NCI-H146 (cell line): ENCODE data around the gene LRRN4.
"Not testable (repeated sequence)": the region's sequence is repeated elsewhere in the genome, so short reads cannot be mapped to it uniquely, and the experiment has no call there.

Experiments
- DNase-seq: peaks from one replicate; lab custom pipeline; 2025; lab: John Stamatoyannopoulos, UW

Gene LRRN4

DNA sequence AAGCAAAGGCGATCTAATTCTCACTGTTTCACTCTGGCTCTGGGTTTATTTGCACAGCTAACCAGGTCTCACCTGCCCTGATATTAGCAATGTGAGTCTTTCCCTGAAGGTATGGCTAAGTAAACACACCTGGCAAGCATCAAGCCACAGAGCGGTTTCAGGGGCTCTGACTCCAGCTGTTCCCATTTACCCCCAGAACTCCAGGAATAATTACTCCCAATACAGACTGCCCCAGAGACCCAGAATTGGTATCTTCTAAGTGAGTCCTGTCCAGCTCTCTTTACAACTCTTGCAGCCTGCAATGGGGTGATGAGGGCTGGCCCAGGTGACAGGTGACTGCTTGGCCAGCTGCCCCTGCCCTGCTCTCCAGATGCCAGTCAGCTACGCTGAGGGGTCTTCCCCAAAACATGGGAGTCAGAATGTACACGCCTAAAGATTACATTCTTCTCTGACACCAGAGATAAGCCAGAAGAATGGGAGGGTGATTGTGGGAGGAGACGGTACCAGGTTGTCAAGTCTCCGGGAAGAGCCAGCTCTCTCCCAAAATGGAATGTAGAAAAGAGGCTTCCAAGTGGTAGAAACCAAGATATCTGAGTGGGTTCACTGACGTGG is 4.9 kb upstream of the LRRN4 start:
- peak; percentile 98 for DNase-seq

DNA sequence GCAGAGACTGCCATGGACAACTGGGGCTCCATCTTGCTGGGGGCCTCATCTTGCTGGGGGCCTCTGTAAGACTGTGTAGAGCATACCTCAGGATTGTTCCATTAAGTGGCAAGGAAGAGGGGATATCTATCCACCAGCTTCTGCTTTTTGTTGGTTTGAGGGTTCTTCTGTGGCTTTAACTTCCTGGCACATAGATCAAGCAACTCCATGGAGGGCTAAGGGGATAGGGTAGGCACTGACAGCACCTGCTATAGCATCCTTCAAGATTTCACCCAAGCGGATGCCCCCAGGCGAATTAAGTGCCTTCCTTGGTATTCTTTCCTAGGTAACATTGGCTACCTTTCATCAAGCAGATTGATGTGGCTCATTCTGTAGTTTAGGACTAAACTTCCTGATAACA is 3.8 kb upstream of the LRRN4 start:
- no peak for DNase-seq

DNA sequence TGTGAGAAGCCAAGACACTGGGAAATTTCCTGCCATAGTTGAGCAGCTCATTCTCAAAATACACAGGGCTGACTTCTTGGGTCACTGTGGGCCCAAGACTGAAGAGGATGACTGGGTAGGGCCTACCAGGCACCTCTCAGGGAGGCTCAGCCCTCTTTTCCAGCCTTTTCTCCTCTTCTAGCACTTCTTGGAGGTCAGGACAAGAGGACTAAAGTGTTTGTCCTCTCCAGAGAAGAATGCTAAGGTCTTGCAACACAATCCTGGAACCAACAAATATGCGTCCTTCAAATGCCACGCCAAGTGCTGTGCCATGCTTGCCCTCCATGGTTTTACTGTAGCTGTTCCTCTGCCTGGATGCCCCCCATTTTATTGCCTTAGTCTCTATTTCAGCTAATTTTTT is 3.3 kb upstream of the LRRN4 start:
- no peak for DNase-seq

DNA sequence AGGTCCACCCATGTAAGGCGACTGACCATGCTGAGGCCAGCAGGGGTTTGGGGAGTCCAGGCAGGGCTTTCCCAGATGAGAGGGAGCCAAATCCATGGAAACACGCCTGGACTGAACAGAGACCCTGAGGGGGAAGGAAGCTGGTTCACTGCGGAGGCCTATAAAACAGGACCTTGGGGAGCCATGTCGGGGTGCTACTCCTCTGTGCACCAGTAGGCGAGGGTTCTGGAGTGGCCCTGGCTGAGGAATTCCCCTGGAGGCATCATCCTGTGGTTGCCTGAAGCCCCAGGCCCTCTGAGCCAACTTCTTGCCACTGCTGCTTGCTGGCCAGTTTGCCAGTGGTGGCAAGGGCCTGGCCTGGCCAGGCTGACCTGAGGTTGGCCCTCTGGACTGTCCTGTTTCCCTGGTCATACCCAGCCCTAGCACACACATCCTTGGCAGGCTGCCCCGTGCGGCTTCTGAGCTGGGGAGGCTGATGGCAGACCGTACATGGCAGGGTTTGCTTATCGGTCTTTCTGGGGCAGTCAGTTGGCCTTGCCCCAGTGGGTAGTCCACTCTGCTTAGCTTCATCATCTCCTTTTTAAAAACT is 2.2 kb upstream of the LRRN4 start:
- no peak for DNase-seq

DNA sequence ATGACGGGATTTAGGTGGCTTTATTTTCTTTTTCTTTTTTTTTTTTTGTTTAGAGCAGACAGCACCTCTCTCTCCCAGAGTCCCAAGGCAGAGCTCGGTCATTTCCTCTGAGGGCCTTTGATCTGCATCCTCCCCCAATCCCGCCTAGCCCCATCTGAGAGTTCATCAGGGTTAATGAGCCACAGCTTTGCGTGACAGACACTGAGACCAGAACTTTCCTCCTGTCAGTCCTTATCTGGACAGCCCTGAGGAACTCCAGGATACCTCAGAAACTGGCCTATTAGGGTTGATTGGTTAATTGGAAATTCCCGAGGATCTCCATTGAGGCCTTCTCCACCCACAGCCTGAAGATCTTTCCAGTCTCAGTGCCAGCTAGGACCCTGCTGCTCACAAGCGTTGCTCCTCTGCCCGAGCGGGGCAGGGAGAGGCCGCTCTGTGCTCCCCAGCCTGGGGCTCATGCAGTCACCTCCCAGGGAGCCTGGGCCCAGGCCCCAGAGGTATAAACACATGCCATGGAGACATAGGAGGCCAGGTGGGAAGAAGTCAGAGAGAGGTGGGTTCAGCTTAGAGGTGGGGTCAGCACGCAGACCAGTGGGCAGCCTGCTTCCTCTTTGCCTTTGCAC is 1.4 kb upstream of the LRRN4 start:
- DNase-seq, result no peak

DNA sequence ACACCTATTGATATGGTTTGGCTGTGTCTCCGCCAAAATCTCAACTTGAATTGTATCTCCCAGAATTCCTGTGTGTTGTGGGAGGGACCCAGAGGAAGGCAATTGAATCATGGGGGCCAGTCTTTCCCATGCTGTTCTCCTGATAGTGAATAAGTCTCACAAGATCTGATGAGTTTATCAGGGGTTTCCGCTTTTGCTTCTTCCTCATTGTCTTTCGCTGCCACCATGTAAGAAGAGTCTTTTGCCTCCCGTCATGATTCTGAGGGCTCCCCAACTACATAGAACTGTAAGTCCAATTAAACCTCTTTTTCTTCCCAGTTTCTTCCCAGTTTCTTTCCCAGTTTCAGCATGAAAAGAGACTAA is 810 bp upstream of the LRRN4 start:
- not testable (repeated sequence) for DNase-seq

DNA sequence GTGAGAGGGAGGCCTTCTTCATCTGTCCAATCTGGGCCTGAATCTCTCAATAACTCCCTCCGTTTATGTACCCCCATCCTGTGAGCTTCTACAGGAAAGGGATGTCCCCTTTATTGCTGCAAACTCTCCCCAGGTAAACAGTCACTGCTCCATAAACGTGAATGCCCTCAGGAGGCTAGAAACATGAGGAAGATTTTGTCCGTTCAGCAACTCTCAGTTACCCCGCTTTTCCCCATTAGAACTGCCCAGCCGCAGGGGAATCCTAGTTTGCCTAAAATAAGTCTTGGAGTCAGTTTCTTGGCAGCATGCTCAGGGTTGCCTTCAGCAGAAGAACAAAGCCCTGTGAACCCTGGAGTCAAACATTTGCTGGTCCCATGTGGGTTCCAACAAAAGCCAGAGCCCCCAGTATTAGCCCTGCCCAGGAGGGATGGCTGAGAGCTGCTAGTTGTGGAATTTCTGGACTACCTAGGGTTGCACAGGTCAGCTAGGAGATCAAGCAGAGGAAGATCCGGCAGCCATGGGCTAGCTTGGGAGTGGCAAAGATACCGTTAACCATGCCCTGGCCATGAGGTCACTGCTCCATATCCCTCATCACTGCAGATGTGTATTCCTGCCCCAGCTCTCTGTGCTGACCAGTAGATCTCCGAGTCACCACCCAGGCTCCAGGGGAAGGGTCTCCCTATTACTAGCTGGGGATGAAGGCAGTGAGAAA is 640 bp downstream of the LRRN4 start:
- no peak for DNase-seq

DNA sequence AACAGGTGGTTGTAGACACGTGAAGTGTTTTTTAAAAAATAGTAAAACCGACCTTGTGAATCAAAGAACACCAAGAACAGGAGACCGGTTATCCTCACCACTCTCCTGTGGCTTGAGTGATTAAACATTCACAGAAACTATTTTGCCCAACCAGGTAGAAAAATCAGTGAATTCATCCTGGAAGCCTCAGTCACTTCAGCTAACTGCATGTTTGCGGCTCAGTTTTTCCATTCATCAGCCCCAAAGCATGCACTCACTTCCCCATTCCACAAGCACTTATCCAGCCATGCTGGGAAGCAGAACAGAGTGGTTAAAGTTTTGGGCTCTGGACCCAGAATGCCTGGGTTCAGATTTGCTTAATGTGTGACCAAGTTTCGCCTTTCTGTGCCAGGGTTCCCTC is 2.4 kb downstream of the LRRN4 start:
- no peak for DNase-seq

DNA sequence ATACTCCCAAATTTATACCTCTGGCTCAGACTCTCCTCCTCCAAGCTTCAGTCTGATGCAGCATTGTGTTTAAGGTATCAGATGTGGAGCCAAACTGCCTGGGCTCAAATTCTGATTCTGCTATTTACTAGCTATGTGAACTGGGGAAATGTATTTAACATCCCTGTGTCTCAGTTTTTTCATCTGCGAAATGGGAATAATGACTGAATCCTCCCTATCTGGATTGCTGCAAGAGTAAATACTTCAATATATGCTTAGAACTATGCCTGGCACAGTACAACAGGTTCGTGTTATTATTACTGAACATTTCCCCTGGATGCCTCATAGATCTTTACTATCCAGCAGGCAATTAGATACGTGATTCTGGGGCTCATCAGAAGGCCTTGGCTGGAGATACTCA is 5.5 kb downstream of the LRRN4 start:
- DNase-seq, result no peak

DNA sequence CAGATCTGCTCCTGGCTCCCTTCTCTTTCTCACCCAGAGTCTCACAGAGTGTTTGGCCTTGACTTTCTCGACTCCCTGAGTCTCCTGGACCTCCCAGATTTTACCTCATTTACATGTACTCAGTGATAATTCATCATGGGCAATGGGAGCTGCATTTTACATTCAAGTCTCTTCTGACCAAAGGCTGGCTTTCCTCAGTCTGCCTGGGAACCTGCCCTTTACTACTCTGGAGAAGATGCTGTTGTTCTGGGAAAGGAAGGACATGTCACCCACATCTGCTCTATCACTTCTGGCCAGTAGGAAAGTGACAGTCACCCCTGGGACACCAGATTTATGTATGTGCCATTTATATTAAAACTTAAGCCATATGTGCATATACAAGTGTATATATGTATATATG is 7.4 kb downstream of the LRRN4 start:
- no peak for DNase-seq

DNA sequence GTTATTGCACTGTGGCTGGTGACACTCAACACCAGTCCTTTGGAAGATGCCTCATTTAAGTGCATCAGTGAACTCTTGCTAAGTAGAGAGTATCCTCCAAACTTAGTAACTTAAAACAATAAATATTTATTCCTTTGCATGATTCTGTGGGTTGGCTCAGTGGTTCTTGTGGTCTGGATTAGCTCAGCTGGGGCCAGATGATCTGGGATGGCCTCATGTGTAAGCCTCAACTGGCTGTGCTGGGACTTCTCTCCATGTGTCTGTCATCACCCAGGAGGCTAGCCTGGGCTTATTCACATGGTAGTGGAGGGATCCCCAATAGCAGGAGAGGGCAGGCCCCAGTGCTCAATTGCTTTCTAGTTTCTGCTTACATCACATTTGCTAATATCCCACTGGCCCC is 8.3 kb downstream of the LRRN4 start:
- no peak for DNase-seq

DNA sequence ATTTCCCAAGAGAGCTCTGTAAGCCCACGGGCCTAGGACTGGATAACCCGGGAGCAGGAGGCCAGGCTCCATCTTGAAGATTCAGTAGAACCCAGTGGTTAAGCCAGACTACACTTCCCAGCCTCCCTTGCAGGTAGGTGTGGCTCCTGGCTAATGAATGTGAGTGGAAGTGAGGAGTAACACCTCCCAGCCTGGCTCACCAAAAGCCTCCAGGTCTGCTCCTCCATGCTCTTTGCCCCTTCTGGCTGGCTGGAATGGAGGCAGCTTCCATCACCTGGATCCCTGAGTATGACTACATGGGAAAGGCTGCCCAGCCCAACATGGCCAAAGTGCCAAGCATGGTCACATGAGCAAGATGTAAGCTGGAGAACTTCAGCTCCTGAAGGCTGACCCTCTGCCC is 9.7 kb downstream of the LRRN4 start:
- no peak for DNase-seq

DNA sequence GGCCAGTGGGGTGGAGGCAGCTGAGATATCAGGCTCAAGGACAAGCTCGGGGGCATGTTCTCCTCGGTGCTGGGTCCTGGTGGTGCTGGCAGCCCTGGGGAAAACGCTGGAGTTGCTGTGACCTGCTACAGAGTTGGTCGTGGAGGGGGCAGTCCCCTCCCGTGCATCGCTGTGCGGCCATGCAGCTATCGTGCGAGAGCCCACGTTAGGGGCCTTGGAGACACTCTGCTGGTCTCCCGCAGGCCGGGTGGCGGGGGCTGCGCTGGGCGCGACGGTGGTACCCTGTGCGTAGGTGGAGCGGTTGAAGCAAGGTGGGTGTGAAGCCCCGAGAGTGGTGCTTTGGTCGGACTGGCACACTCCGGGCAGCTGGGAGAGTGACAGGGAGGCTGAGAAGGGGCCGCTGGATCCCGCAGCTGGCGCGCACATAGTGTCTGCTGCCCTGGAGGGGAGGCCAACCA is 12.0 kb downstream of the LRRN4 start:
- no peak for DNase-seq

DNA sequence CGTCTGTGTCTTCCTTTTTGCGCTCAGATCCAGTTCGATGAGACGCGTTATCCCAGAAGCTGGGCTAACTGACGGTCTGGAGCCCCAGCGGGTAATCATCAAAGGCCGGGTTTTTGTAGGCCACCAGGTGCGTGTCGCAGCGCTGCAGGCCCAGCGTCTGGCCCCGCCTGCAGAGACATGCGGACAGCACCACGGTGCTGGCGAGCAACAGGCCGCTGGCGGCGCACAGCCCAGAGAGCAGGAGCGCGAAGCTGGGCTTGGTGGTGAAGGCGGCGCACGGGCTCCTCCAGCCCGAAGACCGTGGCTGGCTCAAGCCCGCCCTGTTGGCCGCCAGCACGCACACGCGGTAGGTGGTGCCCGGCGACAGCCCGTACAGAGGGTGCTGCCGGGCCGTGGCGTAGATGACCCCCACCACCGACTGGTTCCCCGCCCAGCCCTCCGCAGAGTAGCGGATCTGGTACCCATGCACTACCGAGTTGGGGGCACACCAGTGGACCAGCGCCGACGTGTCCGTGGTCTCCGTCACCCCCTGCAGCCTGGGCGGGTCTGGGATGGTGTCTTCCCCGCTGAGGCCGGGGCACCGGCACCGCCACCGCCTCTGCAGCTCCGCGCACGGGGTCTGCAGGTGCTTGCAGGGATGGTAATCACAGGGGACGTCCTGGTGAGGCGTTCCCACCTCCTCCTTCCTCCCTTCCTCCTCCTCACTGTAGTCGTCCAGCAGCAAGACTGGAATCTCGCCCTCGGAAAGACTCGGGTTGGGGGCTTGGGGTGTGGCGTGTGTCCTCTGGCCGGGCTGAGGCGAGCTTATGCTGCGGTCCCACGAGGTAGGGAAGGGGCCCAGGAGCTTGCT is 12.7 kb downstream of the LRRN4 start:
- no peak for DNase-seq

DNA sequence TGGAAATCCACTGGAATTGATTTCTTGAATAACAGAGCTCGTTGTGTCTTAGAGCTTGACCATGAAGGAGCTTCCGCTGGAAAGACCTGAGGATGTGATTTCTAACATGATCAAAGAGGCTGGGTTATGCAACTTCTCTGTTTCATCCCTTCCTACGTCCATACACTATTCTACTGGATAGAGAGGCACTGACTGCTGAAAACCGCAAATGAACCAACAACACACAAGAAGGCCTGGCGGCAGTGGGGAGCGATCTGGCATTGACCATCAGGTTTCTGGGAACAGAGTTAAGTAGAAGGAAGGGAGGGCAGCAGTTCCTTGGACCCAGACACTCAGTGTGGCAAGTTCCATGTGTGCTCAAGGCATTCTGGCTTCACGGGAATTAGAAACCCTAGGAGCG is 13.3 kb downstream of the LRRN4 start:
- DNase-seq, result no peak

DNA sequence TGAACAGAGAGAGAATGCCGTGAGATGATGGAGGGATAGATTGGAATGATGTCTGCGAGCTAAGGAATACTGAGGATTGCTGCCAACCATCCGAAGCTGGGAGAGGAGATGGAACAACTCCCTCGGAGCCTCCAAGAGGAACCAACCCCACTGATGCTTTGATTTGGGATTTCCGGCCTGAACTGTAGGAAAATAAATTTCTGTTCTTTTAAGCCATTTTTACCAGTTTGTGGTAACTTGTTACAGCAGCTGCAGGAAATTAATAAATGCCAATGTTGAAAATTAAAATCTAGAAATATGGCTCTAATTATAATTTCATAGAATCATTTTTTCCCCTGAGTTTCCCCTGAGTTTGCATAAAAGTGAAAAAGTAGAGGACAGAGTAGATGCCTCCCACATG is 14.1 kb downstream of the LRRN4 start:
- no peak for DNase-seq

DNA sequence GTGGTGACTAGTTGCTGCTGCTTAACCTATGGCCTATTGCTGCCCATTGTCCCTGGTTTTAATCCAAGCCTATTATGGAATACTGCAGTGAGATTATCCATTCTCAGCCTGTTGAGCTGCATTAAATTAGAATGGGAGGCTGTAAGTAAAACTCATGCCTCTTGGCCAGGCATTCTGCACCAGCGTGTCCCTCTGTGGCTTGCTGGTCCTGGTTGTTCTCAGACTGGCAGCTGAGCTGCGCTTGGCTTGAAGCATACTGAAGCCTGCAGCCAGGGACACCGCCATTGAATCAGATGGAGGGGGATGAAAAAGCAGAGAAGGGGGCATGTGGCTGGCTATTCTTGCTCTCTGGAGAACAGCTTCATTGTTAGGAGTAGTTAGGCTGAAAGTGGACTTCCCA is 15.6 kb downstream of the LRRN4 start:
- DNase-seq, result no peak

DNA sequence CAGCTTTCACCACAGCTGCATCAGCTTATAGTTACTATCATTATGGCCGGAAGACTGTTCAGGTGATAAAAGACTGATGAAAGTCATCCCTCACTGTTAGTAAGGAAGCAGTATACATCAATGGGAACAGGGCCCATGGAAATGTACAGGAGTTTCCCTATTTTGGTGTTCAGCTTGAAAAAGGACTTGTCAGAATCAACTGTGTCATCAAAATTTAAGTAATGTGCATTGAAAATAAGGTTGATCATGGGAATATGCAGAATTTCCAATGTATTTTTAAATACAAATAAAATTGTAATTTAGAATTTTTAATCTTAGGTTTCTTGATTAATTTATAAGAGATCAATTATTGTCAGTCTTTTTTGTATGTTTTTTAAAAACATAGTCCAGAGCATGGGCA is 16.8 kb downstream of the LRRN4 start:
- no peak for DNase-seq

DNA sequence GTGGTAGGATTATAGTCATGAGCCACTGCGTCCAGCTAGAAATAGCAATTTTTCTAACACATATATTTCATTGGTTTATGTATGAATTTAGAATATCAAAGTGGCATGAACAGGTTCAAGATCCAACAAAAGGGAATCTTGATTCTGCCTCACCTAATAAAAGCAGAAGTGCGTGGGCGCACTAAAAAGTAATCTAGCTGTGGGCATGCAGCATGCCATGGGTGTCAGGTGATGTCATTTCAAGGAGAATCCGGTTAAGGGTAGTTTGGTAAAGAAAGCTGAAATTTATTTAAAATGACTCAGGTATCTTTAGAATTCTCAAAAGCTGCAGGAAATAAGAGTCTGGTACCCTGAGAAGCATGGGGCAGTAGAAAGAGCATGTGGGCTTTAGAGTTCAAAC is 17.6 kb downstream of the LRRN4 start:
- DNase-seq, result no peak

DNA sequence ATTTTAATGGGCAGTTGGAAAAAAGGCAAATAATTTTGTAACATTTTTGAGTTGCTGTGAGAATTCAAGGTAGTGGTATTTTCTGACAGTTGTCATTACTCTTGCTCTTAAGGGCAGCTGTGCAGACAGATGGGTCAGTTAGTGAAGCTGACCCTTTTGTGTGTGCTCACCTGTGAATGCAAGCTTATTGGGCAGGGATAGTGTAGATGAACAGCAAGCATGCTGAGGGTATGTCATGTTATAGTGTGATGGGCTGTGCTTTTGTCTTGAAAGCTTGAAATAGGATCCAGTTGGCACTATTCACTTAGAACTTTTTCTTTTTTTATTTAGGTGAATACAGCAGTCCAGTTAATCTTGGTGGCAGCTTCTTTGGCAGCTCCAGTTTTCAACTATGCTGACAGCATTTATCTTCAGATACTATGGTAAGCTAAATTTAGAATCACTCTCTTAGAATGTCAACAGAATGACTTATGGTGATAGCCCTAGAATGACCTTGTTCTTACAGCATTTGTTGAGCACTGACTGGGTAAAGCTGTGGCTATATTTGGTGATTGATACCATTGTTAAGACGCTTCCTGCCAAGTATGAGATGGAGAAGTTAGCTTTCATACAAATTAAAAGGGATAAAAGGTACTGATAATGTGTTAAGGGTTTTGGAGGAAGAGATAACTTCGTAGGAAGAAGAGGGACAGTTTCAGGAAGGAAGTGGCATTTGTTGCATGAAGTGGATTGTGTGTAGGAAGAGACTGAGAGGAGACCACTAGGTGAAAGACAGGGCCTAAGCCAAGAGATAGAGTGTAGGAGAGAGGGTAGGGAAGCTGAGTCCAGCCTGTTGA is 19.5 kb downstream of the LRRN4 start:
- DNase-seq, result peak; percentile 8

DNA sequence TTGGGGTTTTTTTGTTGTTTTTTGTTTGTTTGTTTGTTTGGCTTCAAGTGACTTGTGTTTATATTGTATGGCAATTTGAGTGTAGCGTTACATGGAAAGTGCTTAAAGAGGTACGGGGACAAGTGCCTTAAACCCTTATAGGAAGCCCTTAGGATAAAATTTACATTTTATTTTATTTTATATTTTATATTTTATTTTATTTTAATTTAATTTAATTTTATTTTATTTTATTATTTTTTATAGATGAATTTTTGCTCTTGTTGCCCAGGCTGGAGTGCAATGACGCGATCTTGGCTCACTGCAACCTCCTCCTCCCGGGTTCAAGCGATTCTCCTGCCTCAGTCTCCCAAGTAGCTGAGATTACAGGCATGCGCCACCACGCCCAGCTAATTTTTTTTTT is 21.0 kb downstream of the LRRN4 start:
- DNase-seq, result not testable (repeated sequence)
